BLaER1 (cell line): ENCODE measurements around the gene SSTR5.

Experiments
- H3K27ac ChIP-seq: shearing (Covaris generic); formaldehyde crosslinking; 2 replicates; pipeline ENCODE4 v1.8.1; 2022
- H3K27me3 ChIP-seq: shearing (Covaris generic); formaldehyde crosslinking; 2 replicates; pipeline ENCODE4 v1.8.1; 2022
- H3K36me3 ChIP-seq: shearing (Covaris generic); formaldehyde crosslinking; 2 replicates; pipeline ENCODE4 v1.8.1; 2022
- H3K4me1 ChIP-seq: shearing (Covaris generic); formaldehyde crosslinking; 2 replicates; pipeline ENCODE4 v1.8.1; 2022
- H3K4me2 ChIP-seq: shearing (Covaris generic); formaldehyde crosslinking; 2 replicates; pipeline ENCODE4 v1.8.1; 2022
- H3K4me3 ChIP-seq: shearing (Covaris generic); formaldehyde crosslinking; 2 replicates; pipeline ENCODE4 v1.8.1; 2022
- H3K9ac ChIP-seq: shearing (Covaris generic); formaldehyde crosslinking; 2 replicates; pipeline ENCODE4 v1.8.1; 2022
- H3K9me3 ChIP-seq: shearing (Covaris generic); formaldehyde crosslinking; 2 replicates; pipeline ENCODE4 v1.8.1; 2022
- H4K20me1 ChIP-seq: shearing (Covaris generic); formaldehyde crosslinking; 2 replicates; pipeline ENCODE4 v1.8.1; 2022
- Cebpa-rat ChIP-seq: shearing (Covaris generic); IDR thresholded peaks from 2 replicates; pipeline ENCODE4 v1.8.1; 2022

The SSTR5 gene

GRCh38 chr16:1045993-1046911 lies 26.3 kb upstream of the SSTR5 start:
- H3K27ac ChIP-seq: no peak overlapping the region
- peak overlapping the region; percentile 82 for H3K4me2 ChIP-seq
- peaks cover 19% of the 10 kb centered on the region; the same call in 1 of the 2 replicates for H4K20me1 ChIP-seq
- H3K9me3 ChIP-seq: peaks cover 4% of the 10 kb centered on the region; the same call in 1 of the 2 replicates
- no peak for TF ChIP-seq Cebpa-rat
- no peak overlapping the region for H3K4me3 ChIP-seq
- H3K9ac ChIP-seq: no peak overlapping the region
- peaks cover 17% of the 10 kb centered on the region; the same call in 1 of the 2 replicates for H3K27me3 ChIP-seq
- H3K36me3 ChIP-seq: no peaks in the 10 kb centered on the region
- H3K4me1 ChIP-seq: peaks cover 48% of the 10 kb centered on the region

DNA sequence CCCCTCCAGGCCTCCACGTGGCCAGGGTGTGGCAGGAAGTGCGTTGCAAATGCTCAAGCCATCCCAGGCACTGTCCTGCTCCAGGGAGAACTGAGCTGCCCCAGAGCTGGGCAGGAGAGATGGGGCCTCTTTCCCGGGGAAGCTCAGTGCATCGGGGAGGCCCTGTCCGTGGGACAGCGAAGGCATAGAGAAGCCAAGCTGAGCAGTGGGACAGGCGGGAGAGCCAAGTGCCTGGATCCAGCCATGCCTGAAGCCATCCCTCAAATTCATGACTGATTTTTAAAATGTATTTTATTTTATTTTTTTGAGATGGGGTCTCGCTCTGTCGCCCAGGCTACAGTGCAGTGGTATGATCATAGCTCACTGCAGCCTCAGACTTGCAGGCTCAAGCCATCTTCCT lies 25.4 kb upstream of the SSTR5 start:
- Histone ChIP-seq H3K27me3 (peaks cover 17% of the 10 kb centered on the region; the same call in 1 of the 2 replicates), H3K4me2 (peak overlapping the region; percentile 82), H3K9ac (no peak overlapping the region), H4K20me1 (peaks cover 19% of the 10 kb centered on the region; the same call in 1 of the 2 replicates), H3K4me3 (no peak overlapping the region), H3K36me3 (no peaks in the 10 kb centered on the region), H3K27ac (no peak overlapping the region), H3K4me1 (peaks cover 48% of the 10 kb centered on the region), H3K9me3 (no peaks in the 10 kb centered on the region)
- no peak for TF ChIP-seq Cebpa-rat

DNA sequence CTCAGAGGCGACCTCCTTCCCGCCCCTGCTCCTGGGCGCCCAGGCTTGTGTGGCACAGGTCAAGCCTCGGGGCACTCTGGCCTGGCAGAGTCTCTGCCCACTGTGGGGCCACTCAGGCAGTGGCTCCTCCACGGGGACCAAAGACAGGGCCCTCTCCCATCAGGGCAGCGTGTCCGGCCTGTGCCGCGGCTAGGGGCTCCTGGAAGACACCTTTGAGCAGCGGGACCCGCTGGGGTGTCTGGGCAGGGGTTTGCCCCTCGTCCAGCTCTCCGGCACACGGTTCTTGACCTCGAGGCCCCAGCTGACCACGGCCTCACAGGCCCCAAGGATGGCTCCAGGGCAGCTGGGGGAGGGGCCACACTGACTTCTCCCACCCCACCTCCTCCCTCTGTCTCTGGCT lies 24.7 kb upstream of the SSTR5 start:
- Histone ChIP-seq H3K36me3 (no peaks in the 10 kb centered on the region), H3K4me2 (peak overlapping the region; percentile 82), H3K4me1 (peaks cover 54% of the 10 kb centered on the region), H3K9me3 (no peaks in the 10 kb centered on the region), H3K27ac (no peak overlapping the region), H3K9ac (no peak overlapping the region; the same call in 1 of the 2 replicates), H3K4me3 (no peak overlapping the region), H4K20me1 (peaks cover 21% of the 10 kb centered on the region; the same call in 1 of the 2 replicates), H3K27me3 (peaks cover 17% of the 10 kb centered on the region; the same call in 1 of the 2 replicates)
- no peak for TF ChIP-seq Cebpa-rat

GRCh38 chr16:1048442-1049112 lies 24.0 kb upstream of the SSTR5 start:
- peaks cover 24% of the 10 kb centered on the region; the same call in 1 of the 2 replicates for H4K20me1 ChIP-seq
- H3K27me3 ChIP-seq: peaks cover 17% of the 10 kb centered on the region; the same call in 1 of the 2 replicates
- H3K36me3 ChIP-seq: no peaks in the 10 kb centered on the region
- no peaks in the 10 kb centered on the region for H3K9me3 ChIP-seq
- H3K27ac ChIP-seq: peak overlapping the region; percentile 53; the same call in 1 of the 2 replicates
- TF ChIP-seq Cebpa-rat: no peak
- H3K9ac ChIP-seq: no peak overlapping the region
- H3K4me1 ChIP-seq: peaks cover 62% of the 10 kb centered on the region
- H3K4me2 ChIP-seq: peak overlapping the region; percentile 82
- no peak overlapping the region for H3K4me3 ChIP-seq

- H3K9ac ChIP-seq: no peak overlapping the region
- H3K9me3 ChIP-seq: no peaks in the 10 kb centered on the region
- H3K4me2 ChIP-seq: peak overlapping the region; percentile 82
- peaks cover 24% of the 10 kb centered on the region; the same call in 1 of the 2 replicates for H4K20me1 ChIP-seq
- no peak overlapping the region for H3K4me3 ChIP-seq
- H3K27me3 ChIP-seq: peaks cover 15% of the 10 kb centered on the region; the same call in 1 of the 2 replicates
- no peaks in the 10 kb centered on the region for H3K36me3 ChIP-seq
- peak overlapping the region; percentile 53; the same call in 1 of the 2 replicates for H3K27ac ChIP-seq
- peaks cover 70% of the 10 kb centered on the region for H3K4me1 ChIP-seq
- TF ChIP-seq Cebpa-rat: no peak
Observed at GRCh38 chr16:1049113-1049975, 23.2 kb upstream of the SSTR5 start.

DNA sequence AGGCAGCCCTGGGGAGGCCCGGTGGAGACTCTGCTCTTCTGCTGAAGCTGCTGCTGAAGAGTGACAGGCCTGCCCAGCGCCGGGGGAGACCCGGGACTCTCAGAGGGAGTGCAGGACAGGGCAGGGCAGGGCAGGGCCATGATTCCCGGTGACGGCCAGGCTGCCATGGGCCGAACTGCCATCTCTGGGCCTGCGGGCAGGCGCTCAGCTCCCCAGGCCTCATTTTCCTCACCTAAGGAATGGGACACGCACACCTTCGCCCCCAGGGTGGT lies 22.6 kb upstream of the SSTR5 start:
- Histone ChIP-seq H3K27ac (no peak overlapping the region), H3K9me3 (no peaks in the 10 kb centered on the region), H3K4me2 (peak overlapping the region; percentile 82), H3K27me3 (peaks cover 15% of the 10 kb centered on the region; the same call in 1 of the 2 replicates), H3K36me3 (no peaks in the 10 kb centered on the region), H3K4me3 (no peak overlapping the region), H4K20me1 (peaks cover 20% of the 10 kb centered on the region; the same call in 1 of the 2 replicates), H3K9ac (no peak overlapping the region), H3K4me1 (peaks cover 75% of the 10 kb centered on the region)
- TF ChIP-seq Cebpa-rat: no peak

DNA sequence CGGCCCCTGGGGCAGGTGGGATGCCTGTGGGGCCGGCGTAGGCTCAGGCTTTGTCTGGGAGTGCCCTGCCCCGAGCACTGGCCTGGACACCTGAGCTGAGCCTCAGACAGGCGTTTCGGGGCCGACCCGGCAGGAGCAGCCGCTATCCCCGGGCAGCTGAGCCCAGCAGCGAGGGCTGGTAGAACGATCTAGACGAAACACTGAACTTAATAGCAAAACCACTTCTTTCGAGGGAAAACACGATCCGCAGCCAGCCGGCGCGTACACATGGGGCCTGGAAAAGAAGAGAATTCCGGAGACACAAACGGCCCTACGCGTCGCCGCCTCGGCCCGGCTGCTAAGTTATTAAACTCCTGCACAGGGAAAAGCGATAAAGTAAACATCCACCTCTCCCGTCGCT lies 22.0 kb upstream of the SSTR5 start:
- peak overlapping the region; percentile 82; the same call in 1 of the 2 replicates for H3K4me2 ChIP-seq
- no peaks in the 10 kb centered on the region for H3K9me3 ChIP-seq
- H3K4me1 ChIP-seq: peaks cover 80% of the 10 kb centered on the region

GRCh38 chr16:1050921-1051320 lies 21.6 kb upstream of the SSTR5 start:
- Histone ChIP-seq H3K9ac (no peak overlapping the region), H3K27ac (no peak overlapping the region), H3K36me3 (no peaks in the 10 kb centered on the region), H3K4me2 (no peak overlapping the region), H3K4me1 (peaks cover 79% of the 10 kb centered on the region), H3K4me3 (no peak overlapping the region), H3K9me3 (no peaks in the 10 kb centered on the region), H3K27me3 (peaks cover 16% of the 10 kb centered on the region; the same call in 1 of the 2 replicates), H4K20me1 (peaks cover 16% of the 10 kb centered on the region; the same call in 1 of the 2 replicates)
- TF ChIP-seq Cebpa-rat: no peak

More for the DNA sequence above, 22.0 kb upstream of the SSTR5 start:
- TF ChIP-seq Cebpa-rat: no peak
- Histone ChIP-seq H3K4me3 (no peak overlapping the region), H3K27me3 (peaks cover 15% of the 10 kb centered on the region; the same call in 1 of the 2 replicates), H3K27ac (no peak overlapping the region), H3K36me3 (no peaks in the 10 kb centered on the region), H4K20me1 (peaks cover 16% of the 10 kb centered on the region; the same call in 1 of the 2 replicates), H3K9ac (no peak overlapping the region)

DNA sequence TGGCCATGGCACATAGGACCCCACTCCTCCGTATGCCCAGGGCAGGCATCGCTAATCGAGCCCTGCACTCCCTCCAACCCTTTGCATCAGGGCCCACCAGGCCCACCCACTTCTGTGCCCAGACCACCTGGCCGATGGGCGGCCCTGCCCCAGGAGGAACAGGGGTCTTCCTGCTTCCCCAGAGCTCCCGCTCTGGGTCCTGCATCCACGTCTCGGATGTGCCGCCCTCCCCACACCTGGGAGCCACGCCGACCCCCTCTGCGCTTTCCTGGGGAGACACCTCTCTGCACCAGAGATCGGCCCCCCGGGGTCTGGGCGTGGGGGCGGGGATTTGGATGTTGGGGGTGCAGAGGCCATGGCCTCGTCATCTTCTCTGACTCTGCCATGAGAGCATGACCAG lies 21.1 kb upstream of the SSTR5 start:
- Histone ChIP-seq H4K20me1 (peaks cover 16% of the 10 kb centered on the region; the same call in 1 of the 2 replicates), H3K9ac (no peak overlapping the region), H3K9me3 (no peaks in the 10 kb centered on the region), H3K4me2 (no peak overlapping the region), H3K4me3 (no peak overlapping the region), H3K27me3 (peaks cover 15% of the 10 kb centered on the region), H3K36me3 (no peaks in the 10 kb centered on the region), H3K27ac (no peak overlapping the region), H3K4me1 (peaks cover 74% of the 10 kb centered on the region)
- no peak for TF ChIP-seq Cebpa-rat
